Fibroblast of villous mesenchyme (primary cell): ENCODE data around the gene CYTH2. TPM values are rescaled to one million over a fixed set of nuclear protein-coding genes. Genes with fewer than 3 reads are reported as not detected.

Source experiments
- DNase-seq: peaks from one replicate; pipeline ENCODE4 v3.0.0-alpha.2; 2010; ENCODE audit warnings: low read depth
- H3K4me3 ChIP-seq: 2 replicates; pipeline ENCODE4 v1.5.1; 2011; ENCODE audit warnings: low read depth, mild to moderate bottlenecking, low read length
- total RNA-seq: library from RNA; depleted of rRNA; stranded (reverse); fragments of >200 nt; gene quantifications from 2 replicates; pipeline ENCODE4 v1.2.3, GENCODE V29; 2012
- TF ChIP-seq, protein P1 (sequence below): IDR thresholded peaks from 2 replicates; pipeline ENCODE4 v1.5.1; 2012; ENCODE audit warnings: low read depth, mild to moderate bottlenecking, low read length; ENCODE audit not compliant: insufficient read depth

The CYTH2 gene
- total RNA-seq, 1 donor, result 31.1 TPM

DNA sequence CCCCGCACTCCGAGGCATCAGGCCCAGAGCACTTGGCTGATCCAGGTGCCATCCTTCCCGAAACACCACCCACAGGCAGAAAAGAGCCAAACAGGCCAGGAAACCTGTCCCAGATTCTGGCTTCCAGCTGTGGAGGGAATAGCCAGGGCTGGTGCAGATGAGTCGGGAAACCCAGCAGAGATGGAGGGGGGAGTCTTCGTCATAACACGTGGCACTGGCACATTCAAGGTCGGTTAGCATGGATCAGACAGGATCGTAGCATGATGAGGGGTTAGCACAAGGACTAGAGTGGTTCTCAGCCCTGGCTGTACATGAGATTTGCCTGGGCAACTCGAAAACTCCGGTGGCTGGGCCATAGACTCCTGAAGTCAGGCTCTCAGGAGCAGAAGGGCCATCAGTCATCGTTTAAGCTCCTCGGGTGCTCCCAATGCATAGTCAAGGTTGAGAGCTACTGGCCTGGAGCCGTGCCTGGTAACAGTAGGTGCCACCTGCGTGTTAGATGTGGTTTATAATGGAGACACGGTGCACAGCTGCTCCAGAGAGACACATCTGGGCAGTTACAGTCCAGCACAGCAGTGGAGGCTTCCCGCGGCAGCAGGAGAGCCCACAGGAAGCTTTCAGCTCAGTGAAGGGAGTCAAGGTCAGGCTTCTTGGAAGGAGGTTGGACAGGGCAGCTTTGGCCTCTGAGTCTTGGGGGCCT is 6.3 kb downstream of the CYTH2 start:
- TF ChIP-seq, protein P1, sequence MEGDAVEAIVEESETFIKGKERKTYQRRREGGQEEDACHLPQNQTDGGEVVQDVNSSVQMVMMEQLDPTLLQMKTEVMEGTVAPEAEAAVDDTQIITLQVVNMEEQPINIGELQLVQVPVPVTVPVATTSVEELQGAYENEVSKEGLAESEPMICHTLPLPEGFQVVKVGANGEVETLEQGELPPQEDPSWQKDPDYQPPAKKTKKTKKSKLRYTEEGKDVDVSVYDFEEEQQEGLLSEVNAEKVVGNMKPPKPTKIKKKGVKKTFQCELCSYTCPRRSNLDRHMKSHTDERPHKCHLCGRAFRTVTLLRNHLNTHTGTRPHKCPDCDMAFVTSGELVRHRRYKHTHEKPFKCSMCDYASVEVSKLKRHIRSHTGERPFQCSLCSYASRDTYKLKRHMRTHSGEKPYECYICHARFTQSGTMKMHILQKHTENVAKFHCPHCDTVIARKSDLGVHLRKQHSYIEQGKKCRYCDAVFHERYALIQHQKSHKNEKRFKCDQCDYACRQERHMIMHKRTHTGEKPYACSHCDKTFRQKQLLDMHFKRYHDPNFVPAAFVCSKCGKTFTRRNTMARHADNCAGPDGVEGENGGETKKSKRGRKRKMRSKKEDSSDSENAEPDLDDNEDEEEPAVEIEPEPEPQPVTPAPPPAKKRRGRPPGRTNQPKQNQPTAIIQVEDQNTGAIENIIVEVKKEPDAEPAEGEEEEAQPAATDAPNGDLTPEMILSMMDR, result no peak
- DNase-seq, result no peak
- H3K4me3 ChIP-seq, result no peak overlapping the region

DNA sequence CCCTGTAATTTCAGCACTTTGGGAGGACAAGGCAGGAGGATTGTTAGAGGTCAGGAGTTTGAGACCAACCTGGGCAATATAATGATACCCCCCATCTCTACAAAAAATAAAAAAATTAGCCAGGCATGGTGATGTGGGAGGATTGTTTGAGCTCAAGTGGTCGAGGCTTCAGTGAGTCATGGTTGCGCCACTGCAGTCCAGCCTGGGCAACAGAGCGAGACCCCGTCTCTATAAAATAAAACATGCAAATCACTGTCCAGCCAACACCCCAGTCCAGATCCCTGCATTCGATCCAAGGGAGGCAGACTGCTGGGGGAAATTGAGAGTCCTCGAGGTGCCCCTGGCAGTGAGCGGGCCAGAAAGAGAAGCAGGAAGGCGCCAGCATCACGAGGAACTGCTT is 7.0 kb downstream of the CYTH2 start:
- DNase-seq, result no peak
- TF ChIP-seq, protein P1, result no peak
- H3K4me3 ChIP-seq, result no peak overlapping the region

DNA sequence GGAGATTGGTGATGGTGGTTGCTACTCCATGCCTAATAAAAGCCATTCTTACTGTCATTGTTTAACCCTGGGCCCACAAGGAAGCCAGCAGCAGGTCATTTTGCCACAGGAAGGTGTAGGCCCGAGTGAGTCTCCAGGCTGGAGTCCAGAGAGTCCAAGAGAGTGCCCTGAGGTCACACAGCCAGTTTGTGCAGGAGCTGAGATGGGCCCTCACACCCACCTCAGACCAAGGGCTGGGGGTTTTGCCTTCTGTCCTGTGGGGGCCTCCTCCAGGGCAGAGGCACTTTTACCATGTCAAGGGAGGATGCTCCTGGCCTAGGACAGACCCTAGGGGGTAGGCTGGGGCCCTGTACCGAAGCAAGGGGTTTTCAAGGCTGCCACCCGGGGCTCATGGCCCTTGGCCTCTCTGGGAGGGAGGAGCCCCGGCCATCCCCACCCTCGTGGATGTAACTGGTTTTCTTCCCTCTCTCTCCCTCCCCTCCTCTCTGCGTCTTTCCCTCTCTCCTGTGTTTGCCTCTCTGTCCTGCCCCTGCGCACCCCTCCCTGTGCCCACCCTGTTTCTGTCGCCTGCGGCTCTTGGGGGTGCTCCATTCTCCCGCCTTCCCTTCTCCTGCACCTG is 8.0 kb downstream of the CYTH2 start:
- TF ChIP-seq, protein P1, result no peak
- H3K4me3 ChIP-seq, result no peak overlapping the region
- no peak for DNase-seq

GRCh38 chr19:48477698-48478338 is 8.6 kb downstream of the CYTH2 start:
- no peak for DNase-seq
- TF ChIP-seq, protein P1, result no peak
- H3K4me3 ChIP-seq, result no peak overlapping the region

DNA sequence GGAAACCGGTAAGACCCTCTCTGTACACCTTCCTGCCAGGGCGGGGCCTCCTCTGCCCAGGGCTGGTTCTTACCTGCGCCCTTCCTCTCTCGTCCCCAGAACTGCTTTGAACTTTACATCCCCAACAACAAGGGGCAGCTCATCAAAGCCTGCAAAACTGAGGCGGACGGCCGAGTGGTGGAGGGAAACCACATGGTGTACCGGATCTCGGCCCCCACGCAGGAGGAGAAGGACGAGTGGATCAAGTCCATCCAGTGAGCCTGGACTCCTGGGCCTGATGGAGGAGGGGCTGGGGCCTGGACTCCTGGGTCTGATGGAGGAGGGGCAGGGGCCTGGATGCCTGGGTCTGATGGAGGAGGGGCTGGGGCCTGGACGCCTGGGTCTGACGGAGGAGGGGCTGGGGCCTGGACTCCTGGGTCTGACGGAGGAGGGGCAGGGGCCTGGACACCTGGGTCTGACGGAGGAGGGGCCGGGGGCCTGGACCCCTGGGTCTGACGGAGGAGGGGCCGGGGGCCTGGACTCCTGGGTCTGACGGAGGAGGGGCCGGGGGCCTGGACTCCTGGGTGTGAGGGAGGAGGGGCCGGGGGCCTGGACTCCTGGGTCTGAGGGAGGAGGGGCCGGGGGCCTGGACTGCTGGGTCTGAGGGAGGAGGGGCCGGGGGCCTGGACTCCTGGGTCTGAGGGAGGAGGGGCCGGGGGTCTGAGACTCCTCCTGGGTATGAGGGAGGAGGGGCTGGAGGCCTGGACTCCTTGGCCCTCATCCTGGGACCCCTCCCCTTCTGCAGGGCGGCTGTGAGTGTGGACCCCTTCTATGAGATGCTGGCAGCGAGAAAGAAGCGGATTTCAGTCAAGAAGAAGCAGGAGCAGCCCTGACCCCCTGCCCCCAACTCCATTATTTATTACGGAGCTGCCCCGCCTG is 9.4 kb downstream of the CYTH2 start:
- DNase-seq, result no peak

DNA sequence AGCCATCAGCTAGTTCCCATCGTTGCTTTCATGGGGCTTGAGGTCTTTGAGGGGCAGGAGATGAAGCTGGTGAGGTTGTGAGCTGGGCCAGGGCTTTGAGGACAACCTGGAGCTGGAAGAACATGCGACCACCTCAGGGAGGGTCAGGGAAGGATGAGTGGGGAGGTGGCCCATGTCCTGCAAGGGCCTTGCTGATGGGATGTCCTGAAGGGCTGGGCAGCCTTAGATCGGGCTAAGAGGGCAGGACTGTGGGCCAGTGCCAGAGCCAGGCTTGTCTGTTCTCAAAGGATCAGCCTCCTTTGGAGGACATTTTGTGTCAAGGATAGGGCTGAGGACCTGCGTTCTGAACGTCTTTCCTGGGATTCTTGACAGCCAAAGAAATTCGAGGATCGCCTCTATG is 10.5 kb downstream of the CYTH2 start:
- TF ChIP-seq, protein P1, result no peak

More for the DNA sequence above, 9.4 kb downstream of the CYTH2 start:
- TF ChIP-seq, protein P1, result no peak
- no peak overlapping the region for H3K4me3 ChIP-seq

More for the DNA sequence above, 10.5 kb downstream of the CYTH2 start:
- H3K4me3 ChIP-seq, result no peak overlapping the region
- no peak for DNase-seq
